C4-2B (cell line): ENCODE results near the gene SPATA3.

Source experiments
- CTCF ChIP-seq: fragments of 450-650 bp; conservative IDR thresholded peaks from 2 replicates; pipeline ENCODE4 v1.5.1; 2017; ENCODE audit warnings: mild to moderate bottlenecking
- ZFX ChIP-seq: fragments of 450-650 bp; IDR thresholded peaks from 2 replicates; pipeline ENCODE4 v1.6.1; 2017

GRCh38 chr2:231015926-231016325 is 20.0 kb downstream of the SPATA3 start:
- TF ChIP-seq CTCF, result no peak
- no peak for TF ChIP-seq ZFX
